ENCODE measurements around the gene HNRNPA3.
"Not testable (repeated sequence)": the region's sequence is repeated elsewhere in the genome, so short reads cannot be mapped to it uniquely, and the experiment has no call there.

The HNRNPA3 gene

GRCh38 chr2:177212106-177212890 lies at the start of gene HNRNPA3:
TSS of gene HNRNPA3 (plus strand) at chr2:177212794. CDS start at chr2:177212800, 6 bp downstream.
- DNase-seq: peak; percentile 100

DNA sequence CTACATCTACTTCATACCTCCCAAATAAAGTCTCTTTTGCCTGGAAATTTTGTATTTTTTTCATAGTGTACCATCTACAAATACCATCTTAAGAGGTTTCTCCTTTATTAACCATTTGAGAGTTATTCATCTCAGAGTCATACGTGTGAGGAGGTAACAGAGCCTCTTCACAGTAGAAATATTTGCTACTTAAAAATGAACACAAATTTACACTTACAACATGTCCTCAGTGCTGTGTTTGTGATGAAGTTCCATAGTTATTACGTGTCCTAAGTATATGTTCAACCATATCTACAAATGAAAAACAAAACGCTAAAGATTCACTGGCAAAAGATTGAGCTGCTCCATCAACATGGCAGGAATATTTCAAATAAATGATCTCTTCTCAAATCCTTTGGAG lies 48.5 kb upstream of the HNRNPA3 start:
- no peak for DNase-seq

DNA sequence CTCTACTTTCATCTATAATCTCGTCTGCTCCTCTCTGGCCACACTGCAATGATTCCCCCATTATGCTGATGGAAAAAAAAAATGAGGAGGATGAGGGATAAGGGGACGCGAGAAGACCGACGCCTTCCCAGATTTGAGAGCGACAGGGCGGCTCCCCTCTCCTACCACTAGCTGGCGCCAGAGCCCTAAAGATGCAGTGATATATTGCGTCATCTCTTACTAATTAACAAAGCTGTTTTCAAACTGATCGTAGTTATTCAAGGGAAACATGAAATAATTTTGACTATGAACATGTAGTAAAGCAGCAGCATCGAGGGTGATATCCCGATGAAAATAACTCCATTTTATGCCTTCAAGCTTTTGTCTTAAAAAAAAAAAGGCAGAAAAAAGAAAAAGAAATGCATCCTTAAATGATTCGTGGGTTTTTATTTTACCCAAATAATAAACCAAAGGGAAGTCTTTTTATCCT lies 48.0 kb upstream of the HNRNPA3 start:
- DNase-seq: peak; percentile 93

DNA sequence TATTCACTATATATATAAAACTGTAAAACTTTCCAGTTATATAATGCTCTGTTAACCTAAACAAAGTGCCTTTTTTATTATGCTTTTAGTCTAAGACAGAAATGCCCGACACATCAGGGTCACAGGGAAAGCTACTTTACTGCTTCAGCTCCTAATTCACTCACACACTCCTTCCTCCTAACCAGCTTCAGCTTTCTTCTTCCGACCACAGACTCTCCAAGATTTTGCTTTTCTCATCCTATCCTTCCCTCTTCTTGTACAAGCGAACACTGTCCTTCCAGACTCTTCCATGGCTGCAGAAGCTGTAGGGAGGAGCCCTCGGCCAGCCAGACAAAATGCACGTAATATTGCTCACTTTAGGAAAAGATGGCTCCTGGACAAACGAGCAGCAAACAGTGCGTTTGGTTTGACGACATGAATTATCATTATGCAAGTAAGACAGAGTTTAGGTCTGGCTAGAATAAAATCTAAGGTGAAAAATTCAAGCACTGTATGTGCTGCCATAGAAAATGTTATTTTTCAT lies 47.5 kb upstream of the HNRNPA3 start:
- peak; percentile 81 for DNase-seq

- DNase-seq: peak; percentile 67
Observed at GRCh38 chr2:177165721-177166711, 46.6 kb upstream of the HNRNPA3 start.

DNA sequence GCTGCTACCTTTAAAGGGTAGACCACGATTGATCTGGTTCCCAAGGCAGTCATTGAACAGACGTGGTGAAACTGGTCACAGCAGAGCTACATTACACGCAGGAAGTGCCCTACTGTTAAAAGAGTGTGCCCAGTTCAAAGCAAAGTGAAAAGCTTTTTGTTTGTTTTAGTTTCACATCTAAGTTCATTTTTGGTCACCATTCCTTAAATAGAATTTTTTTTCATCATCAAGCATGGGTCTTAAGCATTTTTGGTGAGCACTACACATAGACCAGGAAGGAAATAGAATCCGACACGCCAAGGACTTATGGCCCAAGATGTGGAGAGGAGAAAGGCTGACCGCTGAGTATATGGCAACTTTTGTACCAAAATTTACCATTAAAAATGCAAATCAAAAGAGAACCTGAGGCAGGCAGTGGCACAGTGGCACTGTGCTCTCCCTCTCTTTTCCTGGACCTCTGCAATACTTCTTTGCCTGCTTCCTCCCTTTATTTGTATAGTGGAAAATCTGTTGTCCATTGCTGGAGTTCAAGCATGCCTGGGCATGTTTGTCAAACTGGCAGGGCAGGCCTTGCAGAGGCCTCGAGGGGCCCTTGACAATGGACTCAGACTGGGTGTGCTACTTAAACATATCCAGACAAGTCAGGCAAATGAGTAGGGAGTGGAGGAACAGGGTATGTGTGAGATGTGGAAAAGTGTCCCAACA lies 42.6 kb upstream of the HNRNPA3 start:
- DNase-seq: peak; percentile 43

DNA sequence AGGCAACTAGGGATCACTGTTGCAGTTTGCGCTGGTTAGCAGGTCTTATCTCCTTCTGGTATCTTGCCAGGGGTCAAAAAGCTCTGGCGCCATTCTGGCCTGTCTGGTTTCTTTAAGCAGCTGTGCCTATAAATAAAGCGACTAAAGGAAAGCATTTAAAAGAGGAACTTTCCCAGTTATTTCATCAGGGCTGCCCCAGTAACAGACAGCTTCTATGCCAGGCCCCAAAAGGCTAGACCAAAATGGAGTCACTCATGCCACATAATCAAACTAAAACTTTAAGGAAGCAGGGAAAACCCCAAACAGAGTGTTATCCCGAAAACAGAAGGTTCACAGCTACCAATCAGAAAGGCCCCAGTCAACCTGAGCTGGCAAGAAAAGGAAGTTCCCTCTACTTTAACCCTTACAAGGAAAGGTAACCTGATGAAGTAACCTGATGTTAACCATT lies 41.2 kb upstream of the HNRNPA3 start:
- no peak for DNase-seq

GRCh38 chr2:177172034-177172880 lies 40.3 kb upstream of the HNRNPA3 start:
- DNase-seq: no peak

- DNase-seq: no peak
Observed at GRCh38 chr2:177174486-177174885, 38.1 kb upstream of the HNRNPA3 start.

DNA sequence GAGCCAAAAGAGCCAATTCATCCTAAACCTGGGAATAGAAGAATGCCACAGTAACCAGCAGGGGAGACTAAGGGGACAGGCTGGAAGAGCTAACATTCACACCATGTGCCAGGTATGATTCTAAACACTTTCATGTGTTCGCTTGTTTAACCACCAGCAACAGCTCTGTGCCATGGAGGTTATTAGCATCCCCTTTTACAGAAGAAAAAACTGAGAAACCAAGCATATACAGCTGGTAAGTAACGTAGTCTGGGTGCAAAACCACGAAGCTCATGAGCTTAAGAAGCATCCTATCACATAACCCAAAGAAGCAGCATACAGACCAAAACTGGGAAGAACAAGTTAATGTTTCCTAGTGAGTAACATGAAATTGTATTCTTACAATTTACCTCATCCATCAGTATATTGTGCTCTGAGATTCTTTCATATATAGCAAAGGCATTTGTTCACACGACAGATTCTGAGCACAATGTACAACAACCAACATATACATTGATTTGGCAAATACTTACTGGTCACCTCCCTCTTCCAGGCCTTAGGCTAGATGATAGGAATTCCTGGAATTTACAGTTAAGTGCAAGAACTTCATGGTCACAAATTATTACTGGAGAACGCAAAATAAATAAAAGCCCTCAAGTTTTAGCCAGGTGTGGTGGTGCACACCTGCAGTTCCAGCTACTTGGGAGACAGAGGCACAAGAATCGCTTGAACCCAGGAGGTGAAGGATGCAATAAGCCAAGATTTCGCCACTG lies 36.5 kb upstream of the HNRNPA3 start:
- no peak for DNase-seq

DNA sequence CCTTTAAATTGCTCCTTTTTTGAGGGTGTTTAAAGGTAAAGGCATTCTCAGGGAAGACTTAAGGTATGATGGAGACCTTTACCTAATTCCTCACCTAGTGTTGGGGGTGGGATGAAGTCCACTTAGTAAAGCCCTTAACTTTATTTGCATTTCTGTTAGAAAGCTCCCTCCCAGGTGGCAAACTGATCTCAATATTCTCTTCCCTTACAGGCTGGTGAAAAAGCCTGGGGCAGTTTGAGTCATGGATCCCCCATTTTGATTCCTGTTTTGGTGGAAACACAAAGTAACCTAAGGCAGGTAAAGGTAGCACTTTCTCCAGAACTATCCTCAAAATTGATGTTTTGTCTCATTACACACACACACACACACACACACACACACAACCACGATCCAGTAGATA lies 33.8 kb upstream of the HNRNPA3 start:
- DNase-seq: no peak

GRCh38 chr2:177179227-177179626 lies 33.4 kb upstream of the HNRNPA3 start:
- no peak for DNase-seq

- not testable (repeated sequence) for DNase-seq
Observed at GRCh38 chr2:177179671-177180070, 32.9 kb upstream of the HNRNPA3 start.

- no peak for DNase-seq
Observed at GRCh38 chr2:177180269-177181000, 32.2 kb upstream of the HNRNPA3 start.

GRCh38 chr2:177183860-177184259 lies 28.7 kb upstream of the HNRNPA3 start:
- no peak for DNase-seq

DNA sequence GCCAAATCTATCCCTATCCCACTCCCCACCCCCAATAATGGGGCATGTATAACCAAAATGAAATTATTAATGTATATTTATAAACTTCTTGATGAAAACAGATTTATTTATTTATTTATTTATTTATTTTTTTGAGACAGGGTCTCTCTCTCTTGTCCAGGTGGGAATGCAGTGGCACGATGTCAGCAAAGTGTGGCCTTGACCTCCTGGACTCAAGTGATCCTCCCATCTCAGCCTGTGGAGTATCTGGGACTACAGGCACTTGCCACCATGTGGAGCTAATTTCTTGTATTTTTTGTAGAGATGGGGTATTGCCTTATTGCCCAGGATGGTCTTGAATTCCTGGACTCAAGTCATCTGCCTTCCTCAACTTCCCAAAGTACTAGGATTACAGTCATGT lies 28.0 kb upstream of the HNRNPA3 start:
- DNase-seq: no peak

GRCh38 chr2:177186038-177186437 lies 26.6 kb upstream of the HNRNPA3 start:
- not testable (repeated sequence) for DNase-seq

DNA sequence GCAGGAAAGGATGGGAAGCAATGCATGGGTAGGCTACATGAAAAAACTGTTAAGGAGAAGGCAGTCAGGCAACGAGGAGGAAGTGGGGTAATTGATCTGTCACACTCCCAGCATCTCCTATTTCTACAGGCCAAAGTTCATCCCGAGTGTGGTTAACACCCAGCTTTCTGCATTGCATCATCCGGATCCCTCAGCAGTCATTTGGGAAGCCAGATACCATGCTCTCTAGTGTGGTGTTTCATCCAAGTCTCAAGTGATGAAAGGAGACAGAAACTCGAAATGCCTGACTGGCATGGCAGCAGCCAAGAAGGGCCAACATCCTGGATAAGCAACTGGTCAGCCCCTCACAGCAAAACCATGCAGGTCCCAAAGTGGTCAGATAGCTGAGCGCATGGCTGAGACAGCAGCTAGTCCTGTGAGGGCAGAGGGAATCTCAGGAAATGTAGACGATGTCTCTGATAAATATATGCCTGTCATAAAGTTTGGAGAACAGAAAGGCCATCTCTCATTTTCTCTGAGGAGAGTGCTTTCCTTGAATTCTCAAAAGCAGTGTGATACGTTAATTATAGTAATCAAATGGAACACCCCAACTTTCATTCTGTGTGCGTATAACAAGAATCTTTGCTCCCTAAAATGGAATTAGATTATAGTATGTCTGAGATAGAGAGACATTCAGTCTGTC lies 24.8 kb upstream of the HNRNPA3 start:
- DNase-seq: no peak

Data from retina (tissue), 1 donor.